GM10847 (cell line): Measurements from ENCODE around the gene MYPOP.

ENCODE experiments used
- POLR2A ChIP-seq: IDR thresholded peaks from 2 replicates; pipeline ENCODE4 v1.6.1; 2011; ENCODE audit not compliant: insufficient read length; ENCODE audit errors: extremely low read depth

The MYPOP gene

DNA sequence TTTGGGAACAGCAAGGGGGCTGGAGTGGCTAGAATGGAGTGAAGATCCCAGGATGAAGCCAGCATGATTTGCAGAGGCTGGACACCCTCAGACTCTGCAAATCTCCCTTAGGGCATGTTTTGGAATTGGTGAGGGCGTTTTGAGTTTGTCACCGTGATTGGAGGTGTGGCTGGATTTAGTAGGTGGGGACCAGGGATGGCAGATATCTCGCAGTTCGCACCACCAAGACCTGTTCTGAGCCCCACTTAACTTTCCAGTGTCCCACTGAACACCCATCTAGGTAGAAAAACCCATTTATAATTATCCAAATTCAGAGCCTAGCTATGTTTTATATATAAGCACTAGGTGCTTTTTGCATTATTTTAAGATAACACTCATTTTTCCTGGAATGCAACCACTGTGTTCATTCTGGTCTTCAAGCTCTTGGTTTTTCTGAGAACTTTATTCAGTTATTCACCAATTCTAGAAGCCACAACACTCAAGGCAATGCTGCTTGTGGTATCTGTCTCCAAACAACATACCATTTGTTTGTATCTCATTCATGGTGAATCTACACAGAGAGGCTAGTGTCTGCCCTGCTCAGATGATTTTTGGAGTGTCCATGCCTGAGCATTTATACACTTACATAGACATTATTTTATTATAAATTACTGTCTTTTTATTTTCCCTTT is 15.1 kb upstream of the MYPOP start:
- TF ChIP-seq POLR2A: no peak

GRCh38 chr19:45913874-45914830 is 11.7 kb upstream of the MYPOP start, which contains the start of gene NANOS2:
TSS of gene NANOS2 (minus strand) at chr19:45914778. CDS start at chr19:45914693, 85 bp downstream.
- TF ChIP-seq POLR2A: no peak

DNA sequence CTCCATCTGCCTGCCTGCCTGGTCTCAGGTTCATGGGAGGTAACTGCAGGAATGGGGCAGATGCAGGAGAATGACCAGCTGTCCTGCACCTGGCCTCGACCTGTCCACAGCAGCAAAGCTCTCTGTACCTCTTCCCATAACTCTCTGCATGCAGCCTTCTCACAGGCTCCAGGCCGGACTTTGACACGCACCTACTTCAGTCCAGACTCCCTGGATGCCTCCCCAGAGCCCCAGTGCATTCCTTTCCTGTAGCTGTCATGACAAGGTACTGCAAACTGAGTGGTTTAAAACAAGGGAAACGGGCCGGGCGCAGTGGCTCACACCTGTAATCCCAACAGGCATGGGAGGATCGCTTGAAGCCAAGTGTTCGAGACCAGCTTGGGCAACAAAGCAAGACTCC is 8.9 kb upstream of the MYPOP start:
- TF ChIP-seq POLR2A: no peak

DNA sequence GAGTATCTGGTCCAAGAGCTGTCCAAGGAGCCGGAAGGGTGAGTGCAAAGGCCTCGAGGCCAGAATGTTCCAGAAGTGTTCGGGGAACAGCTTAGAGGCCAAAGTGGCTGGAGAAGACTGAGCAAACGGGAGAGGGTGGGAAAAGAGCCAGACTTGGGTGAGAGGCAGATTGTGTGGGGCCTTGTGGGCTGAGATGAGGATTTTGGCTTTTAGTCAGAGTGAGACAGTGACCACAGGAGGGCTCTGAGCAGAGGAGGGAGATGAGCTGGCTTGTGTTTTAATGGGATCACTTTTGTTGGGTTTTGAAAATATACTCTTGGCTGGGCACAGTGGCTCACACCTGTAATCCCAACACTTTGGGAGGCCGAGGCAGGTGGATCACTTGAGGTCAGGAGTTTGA is 6.5 kb upstream of the MYPOP start:
- TF ChIP-seq POLR2A: no peak

GRCh38 chr19:45906221-45906620 is 3.8 kb upstream of the MYPOP start:
- no peak for TF ChIP-seq POLR2A

- no peak for TF ChIP-seq POLR2A
Measured at GRCh38 chr19:45905011-45905410, 2.6 kb upstream of the MYPOP start.

- peak; percentile 84 for TF ChIP-seq POLR2A
Measured at GRCh38 chr19:45902651-45903625, 525 bp upstream of the MYPOP start.

DNA sequence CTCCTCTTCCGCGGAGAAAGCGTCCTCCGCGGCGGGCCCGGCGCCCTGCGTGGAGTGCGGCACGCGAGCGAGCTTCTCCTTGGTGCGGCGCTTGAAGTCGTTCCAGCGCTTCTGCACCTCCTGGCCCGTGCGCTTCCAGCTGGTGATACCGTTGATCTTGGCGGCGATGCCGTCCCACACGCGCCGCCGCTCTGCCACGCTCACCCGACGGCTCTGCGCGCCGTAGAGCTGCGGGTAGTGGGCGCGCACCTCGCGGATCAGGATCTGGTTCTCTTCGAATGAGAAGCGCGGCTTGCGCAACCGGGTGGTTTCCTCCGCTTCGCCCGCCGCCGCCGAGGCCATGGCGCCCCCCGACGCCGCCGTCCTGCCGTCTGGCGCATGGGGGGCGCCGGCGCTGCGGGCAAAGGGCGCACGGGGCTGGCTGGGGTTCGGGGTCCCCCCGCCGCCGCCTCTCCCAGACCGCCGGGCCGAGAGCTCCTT is 941 bp downstream of the MYPOP start:
- TF ChIP-seq POLR2A: no peak

GRCh38 chr19:45900738-45901431 is 1.5 kb downstream of the MYPOP start:
- no peak for TF ChIP-seq POLR2A

GRCh38 chr19:45899919-45900589 is 2.4 kb downstream of the MYPOP start:
- no peak for TF ChIP-seq POLR2A

- no peak for TF ChIP-seq POLR2A
Measured at GRCh38 chr19:45899253-45899652, 3.2 kb downstream of the MYPOP start.

GRCh38 chr19:45897261-45897812 is 5.1 kb downstream of the MYPOP start:
- no peak for TF ChIP-seq POLR2A

DNA sequence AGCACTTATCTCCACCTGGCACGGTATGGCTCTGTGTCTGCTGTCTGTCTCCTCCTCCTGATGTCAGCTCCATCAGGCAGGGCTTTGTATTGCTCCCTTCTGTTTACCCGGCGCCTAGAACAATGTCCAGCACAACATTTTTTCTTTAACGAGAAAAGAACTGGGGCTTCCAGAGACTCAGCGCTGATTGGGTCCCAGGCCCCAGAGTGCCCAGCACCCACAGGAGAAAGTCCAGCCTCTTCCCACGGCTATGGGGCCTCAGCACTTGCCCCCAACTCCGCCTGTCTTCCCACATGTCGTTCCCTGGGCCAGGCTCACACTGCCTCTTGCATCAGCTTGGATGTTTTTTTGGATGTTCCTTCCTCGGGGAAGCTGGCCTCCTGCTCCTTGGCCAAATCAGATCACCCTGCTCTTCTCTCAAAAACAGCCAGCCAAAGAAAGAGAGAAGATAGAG is 6.9 kb downstream of the MYPOP start:
- TF ChIP-seq POLR2A: no peak
